T-helper 2 cell treated with Interferon-gamma antibody and Interleukin-4, amounts not matched to agents 100 ng/mL and 5 ng/mL, for 36 hours (primary cell): ENCODE data around the gene PPM1G. TPM values are rescaled to one million over a fixed set of nuclear protein-coding genes. Genes with fewer than 3 reads are reported as not detected.
"Not testable (repeated sequence)": the region's sequence is repeated elsewhere in the genome, so short reads cannot be mapped to it uniquely, and the experiment has no call there.

Experiments
- intact Hi-C: fragments of 100-400 bp; cut with micrococcal nuclease; formaldehyde crosslinking; loops from one replicate; pipeline ENCODE4 v1.15.1; 2023
- total RNA-seq: library from RNA; stranded (reverse); gene quantifications from 2 replicates; pipeline ENCODE4 v1.2.3, GENCODE V29; 2022

The PPM1G gene, protein sequence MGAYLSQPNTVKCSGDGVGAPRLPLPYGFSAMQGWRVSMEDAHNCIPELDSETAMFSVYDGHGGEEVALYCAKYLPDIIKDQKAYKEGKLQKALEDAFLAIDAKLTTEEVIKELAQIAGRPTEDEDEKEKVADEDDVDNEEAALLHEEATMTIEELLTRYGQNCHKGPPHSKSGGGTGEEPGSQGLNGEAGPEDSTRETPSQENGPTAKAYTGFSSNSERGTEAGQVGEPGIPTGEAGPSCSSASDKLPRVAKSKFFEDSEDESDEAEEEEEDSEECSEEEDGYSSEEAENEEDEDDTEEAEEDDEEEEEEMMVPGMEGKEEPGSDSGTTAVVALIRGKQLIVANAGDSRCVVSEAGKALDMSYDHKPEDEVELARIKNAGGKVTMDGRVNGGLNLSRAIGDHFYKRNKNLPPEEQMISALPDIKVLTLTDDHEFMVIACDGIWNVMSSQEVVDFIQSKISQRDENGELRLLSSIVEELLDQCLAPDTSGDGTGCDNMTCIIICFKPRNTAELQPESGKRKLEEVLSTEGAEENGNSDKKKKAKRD
- 120 TPM in 2 replicates for total RNA-seq

- intact Hi-C loops, result loop anchor here (1.0 to 10.0 kb wide), 8 partner anchors 19 to 275 kb away; partner anchors contain the start of genes EIF2B4, GTF3C2, IFT172 and NRBP1
Observed at GRCh38 chr2:27409321-27410073, at the start of gene PPM1G. Gene PPM1G (minus strand): TSS chr2:27409591. CDS start chr2:27409422, 169 bp downstream.

DNA sequence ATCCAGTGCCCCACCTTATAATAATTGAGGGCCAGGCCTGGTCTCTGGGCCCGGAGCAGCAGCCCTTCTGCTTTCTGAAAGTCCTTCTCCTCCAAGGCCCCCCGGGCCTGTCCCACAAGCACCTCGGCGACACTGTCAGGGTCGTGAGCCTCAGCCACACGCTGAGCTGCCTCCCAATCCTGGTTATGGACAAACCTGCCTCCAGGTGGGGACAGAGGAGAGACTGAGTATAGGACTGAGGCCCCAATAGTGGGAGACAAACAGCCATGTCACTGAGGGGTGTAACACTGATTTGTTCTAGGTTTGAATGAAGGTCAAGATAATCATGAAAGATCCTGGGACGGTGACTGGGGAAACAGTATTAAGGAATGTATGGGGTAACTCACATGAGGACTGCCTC, 44.6 kb upstream of the PPM1G start:
- intact Hi-C loops, result no loop called here

DNA sequence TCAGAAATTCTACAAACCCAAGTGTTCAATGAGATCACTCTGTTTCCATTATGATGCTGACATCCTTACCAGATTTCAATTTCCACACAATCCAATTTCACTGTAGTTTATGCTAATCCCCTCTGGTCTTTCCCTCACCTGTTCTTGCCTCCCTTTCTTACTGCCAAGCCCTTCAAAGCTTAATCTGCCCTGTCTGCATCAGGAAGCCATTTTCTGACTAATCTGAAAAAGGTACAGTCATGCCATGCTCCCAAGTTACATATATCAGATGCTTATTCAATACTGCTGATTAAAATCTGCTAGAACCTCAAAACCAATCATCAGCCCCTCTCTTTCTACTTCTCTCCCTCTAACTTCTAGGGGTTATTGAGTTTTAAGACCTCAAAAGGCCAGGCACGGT, 41.7 kb upstream of the PPM1G start:
- intact Hi-C loops, result no loop called here

GRCh38 chr2:27448381-27448780, 39.0 kb upstream of the PPM1G start:
- intact Hi-C loops, result no loop called here

- intact Hi-C loops, result no loop called here
Observed at GRCh38 chr2:27446057-27446456, 36.7 kb upstream of the PPM1G start.

DNA sequence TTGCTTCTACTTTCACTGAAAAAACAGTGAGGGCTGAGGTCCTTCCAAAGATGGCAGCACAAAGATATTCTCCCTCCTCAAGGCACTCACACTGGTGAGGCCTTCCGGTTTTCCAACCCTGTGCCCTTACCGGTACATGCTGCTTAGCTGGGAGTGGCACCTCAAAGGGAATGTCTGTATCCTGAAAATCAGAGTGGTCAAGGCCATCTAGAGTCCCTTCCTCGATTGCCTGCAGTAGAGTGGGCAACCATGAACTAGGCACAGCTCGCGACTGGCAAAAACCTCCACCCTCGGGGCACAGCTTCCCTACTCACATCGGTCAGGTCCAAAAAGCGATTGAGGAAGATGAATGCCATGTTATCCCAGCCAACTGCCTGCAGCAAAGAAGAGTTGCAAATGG, 36.2 kb upstream of the PPM1G start:
- intact Hi-C loops, result no loop called here

DNA sequence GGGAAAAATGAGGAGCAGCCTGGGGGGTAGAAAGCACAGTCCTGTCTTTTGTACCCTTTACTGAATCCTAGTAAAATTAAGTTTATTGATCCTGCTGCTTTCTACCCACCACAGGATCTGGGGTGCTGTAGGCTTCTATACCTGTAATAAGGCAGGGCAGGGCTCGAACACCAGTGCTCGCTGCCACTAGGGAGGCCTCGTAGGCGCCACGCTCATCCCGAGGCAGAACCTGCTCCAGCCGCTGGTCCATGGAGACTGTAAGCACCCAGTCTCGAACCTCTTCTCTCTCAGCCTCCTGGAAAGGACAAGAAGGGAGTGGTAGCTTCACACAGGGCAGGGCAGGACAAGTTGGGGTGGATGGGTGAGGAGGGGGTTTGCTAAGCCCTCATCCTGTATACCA, 35.8 kb upstream of the PPM1G start:
- intact Hi-C loops, result no loop called here

- intact Hi-C loops, result no loop called here
Observed at GRCh38 chr2:27442920-27443282, 33.5 kb upstream of the PPM1G start.

GRCh38 chr2:27441958-27442919, 32.8 kb upstream of the PPM1G start, which contains the start of gene KRTCAP3:
Gene KRTCAP3 (plus strand): TSS chr2:27442381. CDS start chr2:27442413, 32 bp downstream.
- intact Hi-C loops, result no loop called here

GRCh38 chr2:27441226-27441926, 32.0 kb upstream of the PPM1G start:
- intact Hi-C loops, result no loop called here

GRCh38 chr2:27435628-27436027, 26.2 kb upstream of the PPM1G start:
- intact Hi-C loops, result no loop called here

DNA sequence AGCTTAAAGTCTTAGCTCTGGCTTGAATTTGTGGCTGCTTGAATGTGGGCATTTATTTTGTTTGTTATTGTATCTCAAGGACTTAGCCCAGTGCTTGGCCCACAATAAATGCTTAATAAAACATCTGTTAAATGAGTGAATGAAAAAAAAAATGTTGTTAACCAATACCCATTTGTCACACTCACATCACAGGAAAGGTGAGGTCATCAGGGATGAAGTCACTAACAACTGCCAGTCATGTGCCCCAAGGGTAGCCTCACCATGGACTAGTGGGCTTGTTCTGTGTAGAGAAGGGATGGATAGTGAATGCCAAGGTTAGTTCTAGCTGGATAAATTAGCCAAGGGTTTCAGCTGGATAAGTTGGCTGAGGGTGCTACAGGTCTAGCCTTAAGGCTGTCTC, 22.0 kb upstream of the PPM1G start:
- intact Hi-C loops, result no loop called here

DNA sequence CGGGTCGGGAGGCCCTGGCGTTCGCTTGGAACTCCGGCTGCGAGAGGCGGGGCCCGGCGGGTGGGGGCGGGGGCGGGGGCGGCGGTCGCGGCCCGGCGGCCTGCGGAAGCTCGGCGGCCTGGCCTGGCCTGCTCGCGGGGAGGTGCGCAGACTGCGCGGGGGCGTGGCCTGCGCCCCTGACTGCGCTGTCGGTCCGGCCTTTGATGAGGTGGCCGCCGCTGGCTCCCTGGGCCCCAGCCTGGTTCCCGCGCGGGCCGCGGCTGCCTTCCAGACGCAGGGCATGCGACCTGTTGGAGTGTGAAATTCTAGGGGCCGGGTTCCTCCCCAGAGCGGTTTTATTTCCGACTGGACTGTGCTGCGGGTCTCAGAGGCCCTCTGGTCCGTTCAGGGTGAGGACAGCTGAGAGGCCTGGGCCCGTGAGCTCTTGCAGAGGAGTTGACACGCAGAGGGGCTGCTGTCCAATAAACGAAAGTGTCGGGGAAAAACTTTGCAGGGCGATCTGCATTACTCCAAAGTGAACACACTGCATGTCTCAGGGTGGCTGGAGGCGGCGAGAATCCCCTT, 19.7 kb upstream of the PPM1G start:
- intact Hi-C loops, result loop anchor here (1.0 to 2.0 kb wide), 6 partner anchors 20 to 200 kb away; partner anchors contain the start of genes CCDC121, EIF2B4, GPN1 and GTF3C2

DNA sequence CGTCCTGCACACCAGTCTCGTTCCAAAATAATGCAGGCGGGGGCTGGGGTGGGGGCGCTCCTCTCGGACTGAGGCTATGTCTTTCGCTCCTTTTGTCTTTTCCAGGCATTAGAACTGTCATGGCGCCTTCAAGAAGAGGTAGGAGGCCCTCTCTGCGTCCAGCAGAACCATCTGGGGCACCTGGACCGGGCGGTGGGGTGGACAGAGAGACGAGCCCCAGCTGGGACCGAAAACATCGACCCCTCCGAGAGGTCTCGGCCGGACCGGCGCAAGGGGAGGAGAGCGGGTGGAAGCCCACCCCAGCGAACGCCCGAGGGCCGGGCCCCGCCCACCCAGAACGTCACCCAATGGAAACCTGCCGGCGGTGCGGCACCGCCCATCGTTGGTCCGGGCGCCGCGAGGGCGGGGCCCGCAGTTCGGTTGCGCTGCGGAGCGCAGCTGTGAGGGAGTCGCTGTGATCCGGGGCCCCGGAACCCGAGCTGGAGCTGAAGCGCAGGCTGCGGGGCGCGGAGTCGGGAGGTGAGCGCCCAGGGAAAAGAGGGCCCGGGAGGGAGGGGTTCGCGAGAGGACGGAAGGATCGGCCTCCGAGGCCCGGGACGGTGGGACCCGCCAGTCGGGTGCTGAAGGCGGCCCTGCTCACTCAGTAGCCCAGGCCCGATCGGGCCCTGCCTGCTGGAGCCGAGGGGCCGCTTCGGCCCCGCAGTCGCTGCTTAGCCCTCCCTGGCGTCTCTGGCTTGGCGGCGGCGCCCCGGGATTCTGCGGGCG, 19.0 kb upstream of the PPM1G start, which contains the start of gene NRBP1:
Gene NRBP1 (plus strand): TSS at position 419 of the 765 bp plus-strand sequence. CDS start 4,643 bp downstream, outside the sequence.
- intact Hi-C loops, result loop anchor here (1.0 to 2.0 kb wide), 5 partner anchors 19 to 200 kb away; partner anchors contain the start of genes CCDC121, GPN1, GTF3C2 and IFT172

DNA sequence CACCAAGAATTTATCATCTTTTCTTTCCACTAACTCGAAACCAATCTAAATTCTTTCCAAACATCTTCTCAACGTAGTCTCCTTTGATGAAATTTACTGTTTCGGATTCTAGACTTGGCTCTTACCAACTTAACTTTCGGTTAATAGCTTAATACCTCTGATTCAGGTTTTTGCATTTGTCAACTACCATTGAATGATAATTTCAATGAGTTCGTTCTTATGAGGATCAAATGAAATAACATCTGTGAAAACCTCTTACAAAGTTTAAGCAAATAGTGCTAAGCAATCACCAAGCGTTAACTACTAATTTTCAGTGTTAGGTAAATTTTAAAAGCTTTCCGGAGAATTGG, 18.4 kb upstream of the PPM1G start:
- intact Hi-C loops, result loop anchor here (1.0 to 2.0 kb wide), 5 partner anchors 19 to 201 kb away; partner anchors contain the start of genes CCDC121, GPN1, GTF3C2 and IFT172

- intact Hi-C loops, result not testable (repeated sequence)
Observed at GRCh38 chr2:27425039-27425438, 15.6 kb upstream of the PPM1G start.

DNA sequence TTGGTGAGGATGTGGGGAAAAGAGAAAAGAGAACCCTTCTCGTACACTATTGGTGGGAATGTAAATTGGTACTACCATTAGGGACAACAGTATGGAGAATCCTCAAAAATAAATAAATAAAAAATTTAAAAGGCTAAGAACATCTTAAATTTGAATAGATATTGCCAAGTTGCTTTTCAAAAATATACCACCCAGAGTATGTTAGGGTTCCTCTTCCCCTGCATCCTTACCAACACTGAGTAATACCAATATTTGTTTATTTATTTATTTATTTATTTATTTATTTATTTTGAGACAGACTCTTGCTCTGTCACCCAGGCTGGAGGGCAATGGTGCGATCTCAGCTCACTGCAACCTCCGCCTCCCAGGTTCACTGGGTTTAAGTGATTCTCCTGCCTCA, 13.6 kb upstream of the PPM1G start:
- intact Hi-C loops, result no loop called here

DNA sequence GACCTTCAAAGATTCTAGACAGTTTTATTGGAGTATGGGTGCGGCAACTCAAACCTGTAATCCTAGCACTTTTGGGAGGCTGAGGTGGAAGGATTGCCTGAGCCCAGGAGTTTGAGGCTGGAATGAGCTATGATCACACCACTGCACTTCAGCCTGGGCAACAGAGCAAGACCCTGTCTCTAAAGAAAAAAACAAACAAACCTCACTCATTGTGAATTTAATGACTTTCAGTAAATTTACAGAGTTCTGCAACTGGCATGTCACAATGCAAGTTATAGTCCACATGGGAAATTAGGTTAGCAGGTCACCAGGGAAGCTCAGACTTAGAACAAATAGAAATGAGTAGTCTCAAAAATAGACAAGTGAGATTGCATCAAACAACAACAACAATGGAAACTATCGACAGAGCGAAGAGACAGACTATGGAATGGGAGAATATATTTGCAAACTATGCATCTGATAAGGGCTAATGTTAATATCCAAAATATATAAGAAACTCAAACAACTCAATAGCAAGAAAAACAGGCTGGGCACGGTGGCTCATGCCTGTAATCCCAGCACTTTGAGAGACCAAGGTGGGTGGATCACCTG, 12.4 kb upstream of the PPM1G start:
- intact Hi-C loops, result no loop called here
